ENCODE measurements around the gene KLF9. TPM values are rescaled to one million over a fixed set of nuclear protein-coding genes. Genes with fewer than 3 reads are reported as not detected.

The KLF9 gene
- total RNA-seq, 1 donor from 2014 or later, result 98.5 TPM

- DNase-seq (ENCODE audit: extremely low spot score in 2 of 2), result no peak
- TF ChIP-seq CTCF (IDR thresholded peaks at IDR 0.05) (no peak), POLR2AphosphoS5 (IDR thresholded peaks at IDR 0.05; ENCODE audit: insufficient read depth in 1 of 2, low read depth in 1 of 2) (no peak), POLR2A (IDR thresholded peaks at IDR 0.05) (no peak)
- no peak overlapping the region for H3K27ac ChIP-seq
- peaks cover 0 to 26% of the 10 kb centered on the region in 2 donors for H3K36me3 ChIP-seq
- H3K27me3 ChIP-seq, result no peaks in the 10 kb centered on the region
- H3K4me3 ChIP-seq, result no peak overlapping the region
- peaks cover 17% of the 10 kb centered on the region for H3K4me1 ChIP-seq
- no peaks in the 10 kb centered on the region for H3K9me3 ChIP-seq
- intact Hi-C loops (cut with DNase I), result no loop called here
Observed at GRCh38 chr9:70382709-70383605, 31.5 kb downstream of the KLF9 start.

- intact Hi-C loops (cut with DNase I), result no loop called here
Observed at GRCh38 chr9:70382046-70382708, 32.3 kb downstream of the KLF9 start.

GRCh38 chr9:70374962-70375618 lies 39.4 kb downstream of the KLF9 start:
- Histone ChIP-seq H3K4me3 (no peak overlapping the region), H3K4me1 (peaks cover 6% of the 10 kb centered on the region), H3K27me3 (no peaks in the 10 kb centered on the region), H3K36me3 (no peaks in the 10 kb centered on the region), H3K27ac (peak overlapping the region; percentile 17), H3K9me3 (no peaks in the 10 kb centered on the region)
- TF ChIP-seq CTCF (IDR thresholded peaks at IDR 0.05) (no peak), POLR2A (IDR thresholded peaks at IDR 0.05) (no peak), POLR2AphosphoS5 (IDR thresholded peaks at IDR 0.05; ENCODE audit: insufficient read depth in 1 of 2, low read depth in 1 of 2) (no peak)
- intact Hi-C loops (cut with DNase I), result no loop called here
- DNase-seq (ENCODE audit: extremely low spot score in 2 of 2), result no peak

More at GRCh38 chr9:70382046-70382708, 32.3 kb downstream of the KLF9 start:
- Histone ChIP-seq H3K9me3 (no peaks in the 10 kb centered on the region), H3K27ac (no peak overlapping the region), H3K27me3 (no peaks in the 10 kb centered on the region), H3K4me1 (peaks cover 17% of the 10 kb centered on the region), H3K4me3 (no peak overlapping the region), H3K36me3 (peaks cover 0 to 21% of the 10 kb centered on the region in 2 donors)
- no peak for DNase-seq (ENCODE audit: extremely low spot score in 2 of 2)
- no peak for TF ChIP-seq POLR2AphosphoS5 (IDR thresholded peaks at IDR 0.05; ENCODE audit: insufficient read depth in 1 of 2, low read depth in 1 of 2)
- TF ChIP-seq POLR2A (IDR thresholded peaks at IDR 0.05), result no peak
- no peak for TF ChIP-seq CTCF (IDR thresholded peaks at IDR 0.05)

- Histone ChIP-seq H3K27me3 (no peaks in the 10 kb centered on the region), H3K4me3 (no peak overlapping the region), H3K4me1 (no peaks in the 10 kb centered on the region), H3K36me3 (no peaks in the 10 kb centered on the region), H3K27ac (no peak overlapping the region), H3K9me3 (no peaks in the 10 kb centered on the region)
- no peak for TF ChIP-seq POLR2A (IDR thresholded peaks at IDR 0.05)
- TF ChIP-seq CTCF (IDR thresholded peaks at IDR 0.05), result no peak
- TF ChIP-seq POLR2AphosphoS5 (IDR thresholded peaks at IDR 0.05; ENCODE audit: insufficient read depth in 1 of 2, low read depth in 1 of 2), result no peak
- intact Hi-C loops (cut with DNase I), result no loop called here
- DNase-seq (ENCODE audit: extremely low spot score in 2 of 2), result no peak
Observed at GRCh38 chr9:70367305-70367930, 47.0 kb downstream of the KLF9 start.

Data from vagina (tissue), 2 donors.